ENCODE measurements around the gene ANKRD55.

DNA sequence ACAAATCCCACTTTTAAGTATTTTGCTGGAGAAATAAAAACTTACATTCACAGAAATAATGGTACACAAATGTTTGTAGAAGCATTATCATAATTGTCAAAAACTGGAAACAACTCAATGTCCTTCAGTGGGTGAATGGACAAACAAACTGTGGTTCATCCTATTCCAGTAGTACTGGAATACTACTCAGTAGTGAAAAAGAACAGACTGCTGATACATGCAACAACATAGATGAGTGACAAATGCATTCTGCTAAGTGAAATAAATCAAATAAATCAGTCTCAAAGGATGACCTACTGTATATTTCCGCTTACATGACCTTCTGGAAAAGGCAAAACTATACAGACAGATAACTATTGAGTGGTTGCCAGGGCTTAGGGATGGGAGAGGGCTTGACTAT lies 114.1 kb downstream of the ANKRD55 start:
- TF ChIP-seq, protein P1, sequence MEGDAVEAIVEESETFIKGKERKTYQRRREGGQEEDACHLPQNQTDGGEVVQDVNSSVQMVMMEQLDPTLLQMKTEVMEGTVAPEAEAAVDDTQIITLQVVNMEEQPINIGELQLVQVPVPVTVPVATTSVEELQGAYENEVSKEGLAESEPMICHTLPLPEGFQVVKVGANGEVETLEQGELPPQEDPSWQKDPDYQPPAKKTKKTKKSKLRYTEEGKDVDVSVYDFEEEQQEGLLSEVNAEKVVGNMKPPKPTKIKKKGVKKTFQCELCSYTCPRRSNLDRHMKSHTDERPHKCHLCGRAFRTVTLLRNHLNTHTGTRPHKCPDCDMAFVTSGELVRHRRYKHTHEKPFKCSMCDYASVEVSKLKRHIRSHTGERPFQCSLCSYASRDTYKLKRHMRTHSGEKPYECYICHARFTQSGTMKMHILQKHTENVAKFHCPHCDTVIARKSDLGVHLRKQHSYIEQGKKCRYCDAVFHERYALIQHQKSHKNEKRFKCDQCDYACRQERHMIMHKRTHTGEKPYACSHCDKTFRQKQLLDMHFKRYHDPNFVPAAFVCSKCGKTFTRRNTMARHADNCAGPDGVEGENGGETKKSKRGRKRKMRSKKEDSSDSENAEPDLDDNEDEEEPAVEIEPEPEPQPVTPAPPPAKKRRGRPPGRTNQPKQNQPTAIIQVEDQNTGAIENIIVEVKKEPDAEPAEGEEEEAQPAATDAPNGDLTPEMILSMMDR (IDR thresholded peaks at IDR 0.05) = no peak
- no peak for TF ChIP-seq EZH2 (IDR thresholded peaks at IDR 0.05; ENCODE audit: borderline replicate concordance, insufficient read depth, low read depth, low read length, poor library complexity, severe bottlenecking)

Data from B cell (primary cell).